ENCODE results near the gene MARCHF2.

- TF ChIP-seq EZH2phosphoT487 (IDR thresholded peaks at IDR 0.05; ENCODE audit: low read depth) (no peak), CTCF (IDR thresholded peaks at IDR 0.05; ENCODE audit: low read depth, low read length) (no peak)
Measured at GRCh38 chr19:8396185-8396562, 16.9 kb upstream of the MARCHF2 start.

Data from OCI-LY3 (cell line).